ENCODE measurements around the gene ZNF93. TPM values are rescaled to one million over a fixed set of nuclear protein-coding genes. Genes with fewer than 3 reads are reported as not detected.

Gene ZNF93
- total and polyA plus RNA-seq, 2 of the 4 experiments (the other 2 are of a cell fraction) = 3.7 to 10.6 TPM

DNA sequence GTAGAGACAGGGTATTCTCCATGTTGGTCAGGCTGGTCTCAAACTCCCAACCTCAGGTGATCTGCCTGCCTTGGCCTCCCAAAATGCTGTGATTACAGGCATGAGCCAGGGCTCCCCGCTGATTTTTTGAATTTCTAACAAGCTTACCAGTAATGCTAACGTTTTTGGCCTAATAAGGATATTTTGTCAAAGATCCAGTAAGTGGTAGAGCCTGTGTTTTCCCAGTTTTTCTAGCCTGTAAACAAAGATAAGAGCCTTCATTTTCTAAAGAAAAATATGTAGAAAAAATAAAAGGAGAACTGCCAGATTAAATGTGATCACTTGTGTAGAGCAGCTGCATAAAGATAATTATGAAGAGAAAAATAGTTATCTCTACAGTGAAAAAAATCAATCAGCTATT, 37.7 kb downstream of the ZNF93 start:
- no CpG with 5 or more reads among the region's 2 CpGs for WGBS, 2 experiments (ENCODE audit: extremely low coverage in 2 of 2, insufficient read length in 1 of 2)
- Histone ChIP-seq H3K14ac (replicated peaks; ENCODE audit: low read depth, low read length) (no peak overlapping the region), H2AK9ac (replicated peaks; ENCODE audit: low read depth, low read length, poor library complexity) (no peak overlapping the region), H2BK5ac (ENCODE audit: low read depth, low read length, poor library complexity, severe bottlenecking) (no peak overlapping the region), H3K4ac (ENCODE audit: low read depth, low read length) (no peak overlapping the region), H2BK15ac (ENCODE audit: low read depth, low read length) (no peak overlapping the region), H4K5ac (ENCODE audit: low read depth, low read length) (no peak overlapping the region), H3K18ac (ENCODE audit: low read depth, low read length) (no peak overlapping the region), H3K79me1 (ENCODE audit: low read depth in 1 of 2, low read length in 2 of 2) (no peaks in the 10 kb centered on the region), H4K20me1 (ENCODE audit: insufficient read depth, low read length) (no peaks in the 10 kb centered on the region), H3K23ac (ENCODE audit: low read depth, low read length) (no peak overlapping the region), H3K9me1 (ENCODE audit: insufficient read depth, low read length) (no peaks in the 10 kb centered on the region), H4K91ac (ENCODE audit: insufficient read depth, low read depth, low read length) (no peak overlapping the region), H3K9ac (ENCODE audit: low read depth, low read length) (no peak overlapping the region), H2BK120ac (ENCODE audit: low read depth, low read length) (no peak overlapping the region), H3K4me2 (ENCODE audit: low read depth, low read length) (no peak overlapping the region), H3K56ac (ENCODE audit: extremely low read depth, insufficient read depth, low read length) (no peak overlapping the region), H3K36me3 (ENCODE audit: control insufficient read depth, insufficient read depth, low read length) (peaks cover 6% of the 10 kb centered on the region), H3K4me3 (ENCODE audit: insufficient read depth, low read depth, low read length) (no peak overlapping the region), H2BK20ac (ENCODE audit: low read depth, low read length) (no peak overlapping the region), H2AFZ (replicated peaks; ENCODE audit: low read length, poor library complexity) (no peak overlapping the region), H3K27me3 (ENCODE audit: control insufficient read depth, insufficient read depth, low read length) (no peaks in the 10 kb centered on the region), H2AK5ac (ENCODE audit: low read depth, low read length) (no peak overlapping the region), H3K9me3 (ENCODE audit: control insufficient read depth, insufficient read depth, low read length) (peaks cover 38% of the 10 kb centered on the region), H4K8ac (ENCODE audit: low read depth in 2 of 2, low read length in 2 of 2) (no peak overlapping the region), H3K4me1 (ENCODE audit: control insufficient read depth, insufficient read depth, low read length) (no peaks in the 10 kb centered on the region), H3K27ac (ENCODE audit: insufficient read depth, low read length) (no peak overlapping the region)
- POLR2A ChIA-PET (ENCODE audit: unreplicated experiment) = no interaction called here
- CTCF ChIA-PET = no interaction called here
- in situ Hi-C loops (cut with MboI; ENCODE audit: low sequenced_read_pairs) (no loop called here), dilution Hi-C loops (cut with HindIII; ENCODE audit: low sequenced_read_pairs, unreplicated experiment) (no loop called here), intact Hi-C loops (cut with micrococcal nuclease) (no loop called here)
- no TSS peak for BruUV-seq (replicated peaks)
- DNase-seq (no peak), ATAC-seq (ENCODE audit: low read depth) (no peak)
- TF ChIP-seq MAFK (IDR thresholded peaks at IDR 0.05; ENCODE audit: low read depth, low read length) (no peak), MXI1 (IDR thresholded peaks at IDR 0.05; ENCODE audit: borderline replicate concordance, low read depth, low read length) (no peak), RCOR1 (IDR thresholded peaks at IDR 0.05; ENCODE audit: insufficient replicate concordance, low read length) (no peak), NFE2L2 (IDR thresholded peaks at IDR 0.05; ENCODE audit: low read depth, low read length) (no peak), CEBPB (IDR thresholded peaks at IDR 0.05; ENCODE audit: low read depth, low read length) (no peak), SMC3 (IDR thresholded peaks at IDR 0.05; ENCODE audit: low read depth, low read length) (no peak)
- TF ChIP-seq, protein P1, sequence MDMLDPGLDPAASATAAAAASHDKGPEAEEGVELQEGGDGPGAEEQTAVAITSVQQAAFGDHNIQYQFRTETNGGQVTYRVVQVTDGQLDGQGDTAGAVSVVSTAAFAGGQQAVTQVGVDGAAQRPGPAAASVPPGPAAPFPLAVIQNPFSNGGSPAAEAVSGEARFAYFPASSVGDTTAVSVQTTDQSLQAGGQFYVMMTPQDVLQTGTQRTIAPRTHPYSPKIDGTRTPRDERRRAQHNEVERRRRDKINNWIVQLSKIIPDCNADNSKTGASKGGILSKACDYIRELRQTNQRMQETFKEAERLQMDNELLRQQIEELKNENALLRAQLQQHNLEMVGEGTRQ (IDR thresholded peaks at IDR 0.05; ENCODE audit: low read depth, low read length) = no peak
- TF ChIP-seq, protein P2, sequence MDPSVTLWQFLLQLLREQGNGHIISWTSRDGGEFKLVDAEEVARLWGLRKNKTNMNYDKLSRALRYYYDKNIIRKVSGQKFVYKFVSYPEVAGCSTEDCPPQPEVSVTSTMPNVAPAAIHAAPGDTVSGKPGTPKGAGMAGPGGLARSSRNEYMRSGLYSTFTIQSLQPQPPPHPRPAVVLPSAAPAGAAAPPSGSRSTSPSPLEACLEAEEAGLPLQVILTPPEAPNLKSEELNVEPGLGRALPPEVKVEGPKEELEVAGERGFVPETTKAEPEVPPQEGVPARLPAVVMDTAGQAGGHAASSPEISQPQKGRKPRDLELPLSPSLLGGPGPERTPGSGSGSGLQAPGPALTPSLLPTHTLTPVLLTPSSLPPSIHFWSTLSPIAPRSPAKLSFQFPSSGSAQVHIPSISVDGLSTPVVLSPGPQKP (IDR thresholded peaks at IDR 0.05; ENCODE audit: borderline replicate concordance, low read depth, low read length) = no peak
- TF ChIP-seq, protein P3, sequence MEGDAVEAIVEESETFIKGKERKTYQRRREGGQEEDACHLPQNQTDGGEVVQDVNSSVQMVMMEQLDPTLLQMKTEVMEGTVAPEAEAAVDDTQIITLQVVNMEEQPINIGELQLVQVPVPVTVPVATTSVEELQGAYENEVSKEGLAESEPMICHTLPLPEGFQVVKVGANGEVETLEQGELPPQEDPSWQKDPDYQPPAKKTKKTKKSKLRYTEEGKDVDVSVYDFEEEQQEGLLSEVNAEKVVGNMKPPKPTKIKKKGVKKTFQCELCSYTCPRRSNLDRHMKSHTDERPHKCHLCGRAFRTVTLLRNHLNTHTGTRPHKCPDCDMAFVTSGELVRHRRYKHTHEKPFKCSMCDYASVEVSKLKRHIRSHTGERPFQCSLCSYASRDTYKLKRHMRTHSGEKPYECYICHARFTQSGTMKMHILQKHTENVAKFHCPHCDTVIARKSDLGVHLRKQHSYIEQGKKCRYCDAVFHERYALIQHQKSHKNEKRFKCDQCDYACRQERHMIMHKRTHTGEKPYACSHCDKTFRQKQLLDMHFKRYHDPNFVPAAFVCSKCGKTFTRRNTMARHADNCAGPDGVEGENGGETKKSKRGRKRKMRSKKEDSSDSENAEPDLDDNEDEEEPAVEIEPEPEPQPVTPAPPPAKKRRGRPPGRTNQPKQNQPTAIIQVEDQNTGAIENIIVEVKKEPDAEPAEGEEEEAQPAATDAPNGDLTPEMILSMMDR (conservative IDR thresholded peaks at IDR 0.05; ENCODE audit: low read depth, low read length) = no peak
